ENCODE measurements around the gene TMEM187. TPM values are rescaled to one million over a fixed set of nuclear protein-coding genes. Genes with fewer than 3 reads are reported as not detected.

TMEM187 gene
- total and polyA plus RNA-seq, 2 donors (not counting 3 experiments of a cell fraction or from before 2014, with no cell fraction given) = 2.6 to 15.7 TPM

GRCh38 chrX:153941336-153942252 lies 31.0 kb upstream of the TMEM187 start:
- no TSS peak for BruUV-seq (replicated peaks)
- CTCF ChIA-PET = no interaction called here
- intact Hi-C loops (cut with micrococcal nuclease) = no loop called here

More at GRCh38 chrX:153941336-153942252, 31.0 kb upstream of the TMEM187 start:
- H2AFZ ChIP-seq (ENCODE audit: low read depth, low read length) = peak overlapping the region; percentile 62
- H3K36me3 ChIP-seq (ENCODE audit: control insufficient read depth in 2 of 2, extremely low read depth in 1 of 2, insufficient read depth in 2 of 2, low read length in 2 of 2) = no peaks in the 10 kb centered on the region
- H3K9me1 ChIP-seq (replicated peaks; ENCODE audit: control insufficient read depth, extremely low read depth, insufficient read depth, low read length) = no peaks in the 10 kb centered on the region
- no peaks in the 10 kb centered on the region for H4K20me1 ChIP-seq (replicated peaks; ENCODE audit: control insufficient read depth, extremely low read depth, insufficient read depth, low read length)
- POLR2A ChIA-PET = no interaction called here
- H3K4me1 ChIP-seq (ENCODE audit: control insufficient read depth, extremely low read depth, insufficient read depth, low read length) = peaks cover 3% of the 10 kb centered on the region
- no peak for TF ChIP-seq FOS (IDR thresholded peaks at IDR 0.05; ENCODE audit: borderline replicate concordance, insufficient read depth, low read length)
- no peak for TF ChIP-seq EZH2 (IDR thresholded peaks at IDR 0.05; ENCODE audit: borderline replicate concordance, low read depth, low read length, severe bottlenecking)
- no peak for TF ChIP-seq CTCF (IDR thresholded peaks at IDR 0.05; ENCODE audit: extremely low read depth in 1 of 2, insufficient read depth in 1 of 2, low read depth in 1 of 2, low read length in 2 of 2)
- TF ChIP-seq MYC (IDR thresholded peaks at IDR 0.05; ENCODE audit: low read depth, low read length) = no peak
- TF ChIP-seq POLR2A (IDR thresholded peaks at IDR 0.05; ENCODE audit: low read depth, low read length) = no peak
- no peak for TF ChIP-seq JUN (IDR thresholded peaks at IDR 0.05; ENCODE audit: borderline replicate concordance, insufficient read depth, insufficient read length, low read depth)
- no peak for TF ChIP-seq POLR2AphosphoS5 (IDR thresholded peaks at IDR 0.05; ENCODE audit: insufficient read depth, low read depth, low read length)
- TF ChIP-seq GATA2 (IDR thresholded peaks at IDR 0.05; ENCODE audit: insufficient read depth, insufficient read length, low read depth, low read length) = no peak
- no peak for TF ChIP-seq MAX (IDR thresholded peaks at IDR 0.05; ENCODE audit: insufficient read depth, insufficient read length)
- FAIRE-seq (peak; percentile 85), DNase-seq (ENCODE audit: low read depth, low spot score) (no peak)
- dilution Hi-C loops (cut with MboI; ENCODE audit: extremely low pct_ligation_motif_present, low sequenced_read_pairs) = no loop called here
- H3K79me2 ChIP-seq (ENCODE audit: control insufficient read depth, insufficient read depth, low read length) = no peaks in the 10 kb centered on the region
- no peaks in the 10 kb centered on the region for H3K9me3 ChIP-seq (replicated peaks; ENCODE audit: control insufficient read depth, insufficient read depth, low read length)
- H3K4me3 ChIP-seq (replicated peaks in 1 of 3; ENCODE audit: insufficient read depth in 1 of 3, low read depth in 1 of 3, low read length in 3 of 3) = no peak overlapping the region
- H3K4me2 ChIP-seq (ENCODE audit: insufficient read depth, low read length) = no peak overlapping the region
- no peaks in the 10 kb centered on the region for H3K27me3 ChIP-seq (ENCODE audit: control insufficient read depth in 2 of 2, insufficient read depth in 2 of 2, low read length in 2 of 2)
- H3K27ac ChIP-seq (ENCODE audit: insufficient read depth, low read depth, low read length) = no peak overlapping the region
- peak overlapping the region; percentile 9 for H3K9ac ChIP-seq (replicated peaks; ENCODE audit: extremely low read depth, insufficient read depth, low read length)

Measured in endothelial cell of umbilical vein (primary cell).